HepG2 (cell line): Measurements from ENCODE around the gene CSF3R.

Experiments
- ARID2 ChIP-seq: sonication (generic); formaldehyde crosslinking; IDR thresholded peaks from 2 replicates; pipeline ENCODE4 v1.8.1; 2022; ENCODE audit warnings: mild to moderate bottlenecking, missing genetic modification reagents, borderline replicate concordance
- ATM ChIP-seq: fragments of 450-650 bp; IDR thresholded peaks from 2 replicates; pipeline ENCODE4 v1.7.1; 2017; ENCODE audit warnings: mild to moderate bottlenecking, borderline replicate concordance
- ERF ChIP-seq: IDR thresholded peaks from 2 replicates; pipeline ENCODE4 v1.6.1; 2018; ENCODE audit warnings: missing biosample characterization, missing genetic modification reagents
- HOXA7 ChIP-seq: sonication (generic); formaldehyde crosslinking; IDR thresholded peaks from 2 replicates; pipeline ENCODE4 v1.8.1; 2022; ENCODE audit warnings: mild to moderate bottlenecking, missing genetic modification reagents, moderate library complexity
- JUN ChIP-seq: sonication (generic); formaldehyde crosslinking; IDR thresholded peaks from 2 replicates; pipeline ENCODE4 v1.4.0; 2020; ENCODE audit warnings: mild to moderate bottlenecking, missing genetic modification reagents
- SALL2 ChIP-seq: sonication (generic); formaldehyde crosslinking; IDR thresholded peaks from 2 replicates; pipeline ENCODE4 v1.8.1; 2023; ENCODE audit warnings: mild to moderate bottlenecking, missing genetic modification reagents, inconsistent platforms
- SRF ChIP-seq: IDR thresholded peaks from 2 replicates; pipeline ENCODE4 v1.6.1; 2011; ENCODE audit warnings: mild to moderate bottlenecking, low read depth, low read length, moderate library complexity
- STAG1 ChIP-seq: sonication (generic); formaldehyde crosslinking; IDR thresholded peaks from 2 replicates; pipeline ENCODE4 v1.4.0; 2020; ENCODE audit warnings: missing genetic modification reagents
- ZBTB7A ChIP-seq: sonication (generic); formaldehyde crosslinking; IDR thresholded peaks from 2 replicates; pipeline ENCODE4 v1.8.0; 2022; ENCODE audit warnings: mild to moderate bottlenecking, missing genetic modification reagents
- TF ChIP-seq, protein P1 (sequence below): sonication (generic); formaldehyde crosslinking; IDR thresholded peaks from 2 replicates; pipeline ENCODE4 v1.5.0; 2020; ENCODE audit warnings: mild to moderate bottlenecking, missing genetic modification reagents, moderate library complexity
- TF ChIP-seq, protein P2 (sequence below): sonication (generic); formaldehyde crosslinking; IDR thresholded peaks from 2 replicates; pipeline ENCODE4 v1.4.0; 2020; ENCODE audit warnings: missing genetic modification reagents
- TF ChIP-seq, protein P3 (sequence below): sonication (generic); formaldehyde crosslinking; IDR thresholded peaks from 2 replicates; pipeline ENCODE4 v1.5.0; 2020; ENCODE audit warnings: missing genetic modification reagents

DNA sequence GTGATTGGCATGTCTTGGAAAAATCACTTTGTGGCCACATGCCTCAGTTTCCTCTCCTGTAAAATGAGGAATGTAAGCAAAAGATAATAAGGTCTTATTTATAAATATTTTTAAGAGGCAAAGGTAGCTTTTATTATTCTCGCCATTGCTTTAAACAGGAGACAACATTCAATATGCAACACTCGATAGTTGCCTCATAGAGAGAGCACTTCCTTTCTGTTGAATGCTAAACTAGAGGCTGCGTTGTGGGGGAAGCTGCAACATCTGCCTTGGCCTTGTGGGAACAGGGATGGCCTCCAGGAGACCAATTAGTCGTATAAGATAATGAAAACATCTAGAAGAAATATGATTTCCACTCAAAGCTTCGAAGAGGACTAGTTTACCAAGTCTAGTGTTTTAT is 36.0 kb downstream of the CSF3R start:
- TF ChIP-seq, protein P1, sequence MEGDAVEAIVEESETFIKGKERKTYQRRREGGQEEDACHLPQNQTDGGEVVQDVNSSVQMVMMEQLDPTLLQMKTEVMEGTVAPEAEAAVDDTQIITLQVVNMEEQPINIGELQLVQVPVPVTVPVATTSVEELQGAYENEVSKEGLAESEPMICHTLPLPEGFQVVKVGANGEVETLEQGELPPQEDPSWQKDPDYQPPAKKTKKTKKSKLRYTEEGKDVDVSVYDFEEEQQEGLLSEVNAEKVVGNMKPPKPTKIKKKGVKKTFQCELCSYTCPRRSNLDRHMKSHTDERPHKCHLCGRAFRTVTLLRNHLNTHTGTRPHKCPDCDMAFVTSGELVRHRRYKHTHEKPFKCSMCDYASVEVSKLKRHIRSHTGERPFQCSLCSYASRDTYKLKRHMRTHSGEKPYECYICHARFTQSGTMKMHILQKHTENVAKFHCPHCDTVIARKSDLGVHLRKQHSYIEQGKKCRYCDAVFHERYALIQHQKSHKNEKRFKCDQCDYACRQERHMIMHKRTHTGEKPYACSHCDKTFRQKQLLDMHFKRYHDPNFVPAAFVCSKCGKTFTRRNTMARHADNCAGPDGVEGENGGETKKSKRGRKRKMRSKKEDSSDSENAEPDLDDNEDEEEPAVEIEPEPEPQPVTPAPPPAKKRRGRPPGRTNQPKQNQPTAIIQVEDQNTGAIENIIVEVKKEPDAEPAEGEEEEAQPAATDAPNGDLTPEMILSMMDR = no peak
- TF ChIP-seq ATM (no peak), JUN (CRISPR knock-in tag) (no peak), ARID2 (CRISPR knock-in tag) (no peak), SALL2 (no peak), ZBTB7A (no peak), ERF (CRISPR knock-in tag) (no peak), HOXA7 (CRISPR knock-in tag) (no peak), STAG1 (no peak), SRF (no peak)
- TF ChIP-seq, protein P2, sequence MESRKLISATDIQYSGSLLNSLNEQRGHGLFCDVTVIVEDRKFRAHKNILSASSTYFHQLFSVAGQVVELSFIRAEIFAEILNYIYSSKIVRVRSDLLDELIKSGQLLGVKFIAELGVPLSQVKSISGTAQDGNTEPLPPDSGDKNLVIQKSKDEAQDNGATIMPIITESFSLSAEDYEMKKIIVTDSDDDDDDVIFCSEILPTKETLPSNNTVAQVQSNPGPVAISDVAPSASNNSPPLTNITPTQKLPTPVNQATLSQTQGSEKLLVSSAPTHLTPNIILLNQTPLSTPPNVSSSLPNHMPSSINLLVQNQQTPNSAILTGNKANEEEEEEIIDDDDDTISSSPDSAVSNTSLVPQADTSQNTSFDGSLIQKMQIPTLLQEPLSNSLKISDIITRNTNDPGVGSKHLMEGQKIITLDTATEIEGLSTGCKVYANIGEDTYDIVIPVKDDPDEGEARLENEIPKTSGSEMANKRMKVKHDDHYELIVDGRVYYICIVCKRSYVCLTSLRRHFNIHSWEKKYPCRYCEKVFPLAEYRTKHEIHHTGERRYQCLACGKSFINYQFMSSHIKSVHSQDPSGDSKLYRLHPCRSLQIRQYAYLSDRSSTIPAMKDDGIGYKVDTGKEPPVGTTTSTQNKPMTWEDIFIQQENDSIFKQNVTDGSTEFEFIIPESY (CRISPR knock-in tag) = no peak
- TF ChIP-seq, protein P3, sequence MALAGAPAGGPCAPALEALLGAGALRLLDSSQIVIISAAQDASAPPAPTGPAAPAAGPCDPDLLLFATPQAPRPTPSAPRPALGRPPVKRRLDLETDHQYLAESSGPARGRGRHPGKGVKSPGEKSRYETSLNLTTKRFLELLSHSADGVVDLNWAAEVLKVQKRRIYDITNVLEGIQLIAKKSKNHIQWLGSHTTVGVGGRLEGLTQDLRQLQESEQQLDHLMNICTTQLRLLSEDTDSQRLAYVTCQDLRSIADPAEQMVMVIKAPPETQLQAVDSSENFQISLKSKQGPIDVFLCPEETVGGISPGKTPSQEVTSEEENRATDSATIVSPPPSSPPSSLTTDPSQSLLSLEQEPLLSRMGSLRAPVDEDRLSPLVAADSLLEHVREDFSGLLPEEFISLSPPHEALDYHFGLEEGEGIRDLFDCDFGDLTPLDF (CRISPR knock-in tag) = no peak
